ENCODE results near the gene TRPT1.
A peak's percentile ranks its signal among the peaks of the same experiment; 100 is the strongest.

Gene TRPT1

DNA sequence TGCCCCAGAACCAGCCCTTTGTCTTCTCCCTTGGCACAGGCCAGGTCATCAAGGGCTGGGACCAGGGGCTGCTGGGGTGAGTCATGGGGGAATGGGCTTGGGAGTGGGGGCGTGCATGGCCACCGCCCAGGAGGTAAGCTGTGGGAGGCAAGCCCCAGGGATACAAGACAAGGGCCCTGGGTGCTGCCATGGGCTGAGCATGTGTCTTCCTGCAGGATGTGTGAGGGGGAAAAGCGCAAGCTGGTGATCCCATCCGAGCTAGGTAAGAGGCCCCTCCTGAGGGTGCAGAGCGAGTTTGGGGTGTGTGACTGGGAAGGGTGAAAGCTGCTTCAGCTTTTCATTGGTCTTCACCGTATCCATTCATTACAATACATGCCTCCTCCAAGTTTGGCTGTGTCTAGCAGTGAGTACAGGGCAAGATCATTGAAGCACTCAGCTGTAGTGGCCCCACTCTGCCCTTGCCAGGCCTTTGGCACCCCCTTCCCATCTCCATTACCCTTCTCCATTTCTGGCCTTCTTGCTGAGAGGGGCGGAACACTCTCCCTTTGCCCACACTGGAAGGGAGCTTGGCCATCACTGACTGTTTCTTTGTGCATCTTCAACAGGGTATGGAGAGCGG is 17.4 kb upstream of the TRPT1 start:
- CTCF ChIA-PET, result interaction anchor here (0.7 to 0.8 kb wide), 3 partner anchors 9 to 104 kb away, joined by 3 to 4 read pairs (median 3); no protein-coding TSS in a partner anchor
- POLR2A ChIA-PET (ENCODE audit: low non-redundant PET), result interaction anchor here (0.5 to 1.7 kb wide), 2 partner anchors 25 to 1438 kb away, joined by 3 to 6 read pairs; no protein-coding TSS in a partner anchor
- peak overlapping the region; percentile 98 for H3K27ac ChIP-seq
- DNase-seq (ENCODE audit: low spot score), result no peak
- TF ChIP-seq, protein P1, sequence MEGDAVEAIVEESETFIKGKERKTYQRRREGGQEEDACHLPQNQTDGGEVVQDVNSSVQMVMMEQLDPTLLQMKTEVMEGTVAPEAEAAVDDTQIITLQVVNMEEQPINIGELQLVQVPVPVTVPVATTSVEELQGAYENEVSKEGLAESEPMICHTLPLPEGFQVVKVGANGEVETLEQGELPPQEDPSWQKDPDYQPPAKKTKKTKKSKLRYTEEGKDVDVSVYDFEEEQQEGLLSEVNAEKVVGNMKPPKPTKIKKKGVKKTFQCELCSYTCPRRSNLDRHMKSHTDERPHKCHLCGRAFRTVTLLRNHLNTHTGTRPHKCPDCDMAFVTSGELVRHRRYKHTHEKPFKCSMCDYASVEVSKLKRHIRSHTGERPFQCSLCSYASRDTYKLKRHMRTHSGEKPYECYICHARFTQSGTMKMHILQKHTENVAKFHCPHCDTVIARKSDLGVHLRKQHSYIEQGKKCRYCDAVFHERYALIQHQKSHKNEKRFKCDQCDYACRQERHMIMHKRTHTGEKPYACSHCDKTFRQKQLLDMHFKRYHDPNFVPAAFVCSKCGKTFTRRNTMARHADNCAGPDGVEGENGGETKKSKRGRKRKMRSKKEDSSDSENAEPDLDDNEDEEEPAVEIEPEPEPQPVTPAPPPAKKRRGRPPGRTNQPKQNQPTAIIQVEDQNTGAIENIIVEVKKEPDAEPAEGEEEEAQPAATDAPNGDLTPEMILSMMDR (conservative IDR thresholded peaks at IDR 0.05; ENCODE audit: low read depth), result no peak

DNA sequence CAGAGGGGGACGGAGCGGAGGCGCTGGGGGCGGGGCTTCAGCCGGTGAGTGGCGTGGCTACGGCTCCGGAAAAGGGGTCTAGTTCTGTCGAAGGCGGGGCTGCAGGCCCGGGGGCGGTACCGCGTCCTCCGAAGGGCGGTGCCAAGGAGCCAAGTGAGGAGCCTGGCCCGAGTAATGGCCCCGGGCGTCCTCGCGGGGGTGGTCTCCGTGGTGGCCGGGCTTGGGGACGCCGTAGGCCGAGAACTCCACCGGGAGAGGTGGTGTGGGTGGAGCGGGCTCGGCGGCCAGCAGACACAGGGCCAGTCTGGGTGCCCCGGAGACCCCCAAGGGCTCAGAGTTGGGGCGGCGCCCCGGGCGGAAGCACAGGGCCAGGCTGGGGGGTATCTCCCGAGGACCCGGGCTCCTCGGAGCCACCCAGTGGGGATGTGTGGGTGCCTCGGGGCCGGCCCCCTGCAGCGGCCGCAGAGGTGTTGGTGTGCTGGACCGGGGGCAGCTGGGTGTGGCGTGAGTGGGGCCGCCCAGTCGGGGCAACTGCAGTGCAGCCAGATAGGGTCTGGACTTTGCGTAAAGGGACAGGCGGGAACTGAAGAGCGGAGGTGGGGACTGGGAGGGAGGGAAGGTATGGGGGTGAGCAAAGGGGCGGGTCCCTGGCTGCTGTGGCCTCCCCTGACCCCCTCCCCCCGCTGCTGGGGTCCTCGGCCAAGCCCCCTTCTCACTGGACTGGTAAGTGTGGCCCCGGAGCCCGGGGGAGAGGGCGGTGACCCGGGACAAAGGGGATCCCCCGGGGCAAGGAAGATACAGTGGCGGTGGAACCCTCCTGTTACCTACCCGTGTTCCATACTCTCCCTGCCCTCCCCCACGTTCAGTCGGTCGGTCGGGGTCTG is 15.7 kb upstream of the TRPT1 start:
- DNase-seq (ENCODE audit: low spot score), result no peak
- TF ChIP-seq, protein P1 (conservative IDR thresholded peaks at IDR 0.05; ENCODE audit: low read depth), result no peak
- CTCF ChIA-PET, result interaction anchor here (0.6 to 0.7 kb wide), 2 partner anchors 9 to 13 kb away, joined by 4 to 5 read pairs; no protein-coding TSS in a partner anchor
- POLR2A ChIA-PET (ENCODE audit: low non-redundant PET), result interaction anchor here (0.5 to 1.0 kb wide), 9 partner anchors 9 to 83 kb away, joined by 3 to 4 read pairs (median 3); no protein-coding TSS in a partner anchor
- peak overlapping the region; percentile 98 for H3K27ac ChIP-seq

DNA sequence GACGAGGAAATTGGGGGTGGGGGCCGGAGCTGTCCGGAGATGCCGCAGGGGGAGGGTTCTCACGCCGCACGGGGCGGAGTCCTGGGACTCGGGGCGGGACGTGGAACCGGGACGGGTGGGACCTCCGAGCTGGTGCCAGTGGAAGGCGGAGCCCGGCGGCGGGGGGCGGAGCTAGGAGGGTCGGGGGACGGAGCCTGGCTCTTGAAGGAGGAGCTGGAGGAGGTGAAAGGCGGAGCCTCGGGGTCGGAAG is 15.2 kb upstream of the TRPT1 start:
- POLR2A ChIA-PET (ENCODE audit: low non-redundant PET), result interaction anchor here (0.5 to 1.0 kb wide), 9 partner anchors 8 to 84 kb away, joined by 3 to 4 read pairs (median 3); no protein-coding TSS in a partner anchor
- peak overlapping the region; percentile 98 for H3K27ac ChIP-seq
- CTCF ChIA-PET, result interaction anchor here (0.7 kb wide), 1 partner anchor 14 kb away, joined by 4 read pairs; no protein-coding TSS in a partner anchor
- peak; percentile 95 for DNase-seq (ENCODE audit: low spot score)
- TF ChIP-seq, protein P1 (conservative IDR thresholded peaks at IDR 0.05; ENCODE audit: low read depth), result no peak

DNA sequence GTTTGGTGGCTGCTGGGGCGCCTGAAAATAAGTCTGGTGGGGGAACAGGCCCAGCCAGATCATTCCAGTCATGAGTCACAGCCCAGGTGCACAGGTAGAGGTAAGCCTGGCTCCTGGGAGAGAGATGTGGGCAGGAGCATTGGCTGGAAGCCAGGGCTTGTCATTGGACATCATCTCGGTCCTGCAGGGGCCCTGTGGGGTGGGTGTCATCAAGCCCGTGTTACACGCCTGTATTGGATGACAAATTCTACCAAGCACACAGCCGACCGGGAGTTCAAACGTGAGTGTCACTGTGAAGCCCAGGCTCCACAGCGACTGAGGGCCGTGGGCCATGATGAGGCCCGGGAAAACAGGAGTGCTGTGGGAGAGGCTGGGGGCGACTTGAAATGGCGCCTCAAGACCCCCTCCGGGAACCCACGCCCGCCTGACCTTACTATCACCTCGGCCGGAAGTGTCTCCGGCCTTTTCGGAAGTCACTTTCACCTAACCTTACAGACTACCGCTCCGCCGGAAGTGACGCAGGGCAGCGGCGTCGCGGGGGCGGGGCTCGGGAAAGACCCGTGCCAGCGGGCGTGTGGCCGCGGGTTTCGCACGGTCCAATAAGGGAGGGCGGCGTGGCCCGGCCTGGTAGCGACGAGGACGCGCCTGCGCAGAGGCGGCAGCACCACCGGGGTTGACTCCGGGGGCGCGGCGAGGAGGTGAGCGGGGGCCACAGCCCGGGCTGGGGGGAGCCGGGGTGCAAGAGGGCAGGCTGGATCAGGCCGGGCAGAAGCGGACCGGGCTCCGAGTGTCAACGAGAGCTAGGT is 14.7 kb upstream of the TRPT1 start, which contains the start of gene FKBP2:
Gene FKBP2 (plus strand): TSS at position 661 of the 806 bp plus-strand sequence. CDS start 1,293 bp downstream, outside the sequence.
- peak within 1 kb of the TSS; percentile 98 for H3K27ac ChIP-seq
- DNase-seq (ENCODE audit: low spot score), result peak; percentile 94
- TF ChIP-seq, protein P1 (conservative IDR thresholded peaks at IDR 0.05; ENCODE audit: low read depth), result no peak
- CTCF ChIA-PET, result interaction anchor here (0.7 kb wide), 1 partner anchor 14 kb away, joined by 4 read pairs; no protein-coding TSS in a partner anchor
- POLR2A ChIA-PET (ENCODE audit: low non-redundant PET), result interaction anchor here (0.5 to 1.0 kb wide), 9 partner anchors 8 to 84 kb away, joined by 3 to 4 read pairs (median 3); no protein-coding TSS in a partner anchor

DNA sequence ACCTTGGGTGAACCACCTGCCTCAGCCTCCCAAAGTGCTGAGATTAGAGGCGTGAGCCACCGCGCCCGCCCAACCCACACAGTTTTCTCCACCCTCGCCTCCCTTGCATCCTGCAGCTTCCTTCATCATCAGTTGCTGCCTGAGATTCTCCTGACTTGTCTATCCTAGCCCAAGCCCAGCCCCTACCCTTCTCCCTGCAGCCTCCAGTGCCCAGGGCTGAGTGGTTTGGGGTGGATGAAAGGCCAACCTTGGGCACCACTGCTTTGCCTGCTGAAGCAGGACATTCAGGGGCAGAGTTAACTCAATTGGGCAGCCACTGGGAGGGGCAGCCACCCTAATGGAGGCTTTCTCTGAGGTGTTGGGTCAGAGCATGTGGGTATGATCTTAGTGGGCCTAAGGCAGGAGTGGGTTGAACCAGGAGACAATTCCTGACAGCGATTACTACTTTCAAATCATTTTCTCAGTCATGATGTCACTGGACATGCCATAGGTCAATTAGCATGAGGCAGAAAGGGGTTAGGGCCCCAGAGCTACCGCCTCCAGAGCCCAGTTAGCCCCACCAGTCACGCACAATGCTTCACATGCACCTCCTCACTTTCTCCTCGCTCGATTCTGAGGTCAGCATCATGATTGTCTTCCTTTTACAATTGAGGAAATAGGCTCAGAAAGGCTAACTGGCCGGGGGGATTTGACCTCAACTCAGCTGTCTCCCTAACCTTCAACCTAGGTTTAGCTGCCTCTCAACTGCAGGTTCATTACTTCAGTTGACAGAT is 13.9 kb upstream of the TRPT1 start:
- CTCF ChIA-PET, result no interaction called here

More for the DNA sequence above, 13.9 kb upstream of the TRPT1 start:
- H3K27ac ChIP-seq, result peak overlapping the region; percentile 98
- TF ChIP-seq, protein P1 (conservative IDR thresholded peaks at IDR 0.05; ENCODE audit: low read depth), result no peak
- DNase-seq (ENCODE audit: low spot score), result no peak
- POLR2A ChIA-PET (ENCODE audit: low non-redundant PET), result interaction anchor here (0.5 to 0.6 kb wide), 2 partner anchors 12 to 85 kb away, joined by 3 to 6 read pairs; no protein-coding TSS in a partner anchor

All from RWPE1 (cell line).